NCI-H748 treated with DMSO at 0.1 percent for 48 hours (cell line): ENCODE measurements around the gene KLHL22.
"Not testable (repeated sequence)": the region's sequence is repeated elsewhere in the genome, so short reads cannot be mapped to it uniquely, and the experiment has no call there.

Source experiments
- DNase-seq: peaks from one replicate; lab custom pipeline; 2025; lab: John Stamatoyannopoulos, UW

KLHL22 gene

DNA sequence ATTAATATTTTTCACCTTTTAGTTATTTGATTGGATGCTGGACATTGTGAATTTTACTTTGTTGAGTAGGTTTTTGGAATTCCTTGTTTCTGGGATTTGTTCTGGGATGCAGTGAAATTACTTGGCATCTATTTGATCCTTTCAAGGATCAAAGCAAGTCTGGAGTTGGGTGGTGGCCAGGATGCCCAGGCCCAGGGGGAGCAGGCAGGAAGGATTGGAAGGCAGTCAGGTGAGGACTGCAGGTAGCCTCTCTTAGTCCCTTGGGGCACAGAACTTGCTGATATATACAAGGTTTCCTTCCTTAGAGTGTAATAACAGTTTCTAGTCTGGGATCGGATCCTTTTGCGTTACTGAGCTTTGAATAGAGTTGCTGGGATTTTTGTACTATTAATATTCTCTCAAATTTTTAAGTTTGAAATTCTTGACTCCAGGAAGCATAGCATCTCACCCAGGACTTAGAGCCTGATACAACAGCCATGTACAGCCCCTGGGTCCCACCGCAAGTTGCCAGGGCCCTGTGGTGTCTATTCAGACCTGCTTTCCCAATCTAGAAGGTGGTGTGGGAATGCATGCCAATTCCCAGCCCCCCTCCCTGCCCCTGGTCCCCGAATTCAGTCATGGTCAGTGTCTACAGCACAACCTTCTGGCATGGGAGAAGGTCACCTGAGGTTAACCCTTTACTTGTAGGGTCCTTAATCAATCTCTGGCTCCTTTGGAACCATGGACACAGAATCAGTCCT is 95.6 kb downstream of the KLHL22 start:
- no peak for DNase-seq

DNA sequence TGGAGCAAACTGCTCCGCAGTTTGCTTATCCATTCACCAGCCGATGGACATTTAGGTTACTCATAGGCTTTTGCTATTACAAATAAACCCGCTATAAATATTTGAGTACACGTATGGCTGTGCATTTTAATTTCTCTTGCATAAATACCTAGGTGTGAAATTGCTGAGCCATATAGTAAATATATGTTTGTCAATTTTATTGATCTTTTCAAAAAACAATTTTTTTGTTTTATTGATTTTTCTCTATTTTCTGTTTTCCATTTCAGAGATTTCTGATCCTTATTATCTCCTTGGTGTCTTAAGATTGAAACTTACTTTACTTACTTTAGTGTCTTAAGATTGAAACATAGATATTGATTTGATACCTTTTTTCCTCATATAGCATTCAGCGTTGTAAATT is 97.2 kb downstream of the KLHL22 start:
- DNase-seq = no peak

GRCh38 chr22:20397498-20397897 is 98.1 kb downstream of the KLHL22 start:
- no peak for DNase-seq

DNA sequence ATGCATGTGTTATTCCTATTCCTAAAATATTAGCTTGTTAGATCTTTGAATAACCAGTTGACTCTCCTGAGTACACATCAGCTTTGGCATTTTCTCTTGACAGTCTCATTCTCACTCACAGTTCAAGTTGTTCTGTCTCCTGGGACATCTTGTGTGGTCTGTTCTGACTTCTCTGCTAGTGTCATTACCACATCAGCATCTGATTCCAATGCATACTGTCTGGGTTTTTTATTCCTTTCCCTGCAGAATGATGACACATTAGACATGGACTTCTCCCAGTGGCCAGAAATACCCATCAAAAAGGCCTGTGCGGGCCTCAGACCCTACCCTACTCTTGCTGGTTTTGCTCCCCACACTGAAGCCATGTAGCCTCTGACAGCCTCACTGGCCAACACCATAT is 99.0 kb downstream of the KLHL22 start:
- DNase-seq = no peak

GRCh38 chr22:20395907-20396287 is 99.7 kb downstream of the KLHL22 start:
- DNase-seq = no peak

DNA sequence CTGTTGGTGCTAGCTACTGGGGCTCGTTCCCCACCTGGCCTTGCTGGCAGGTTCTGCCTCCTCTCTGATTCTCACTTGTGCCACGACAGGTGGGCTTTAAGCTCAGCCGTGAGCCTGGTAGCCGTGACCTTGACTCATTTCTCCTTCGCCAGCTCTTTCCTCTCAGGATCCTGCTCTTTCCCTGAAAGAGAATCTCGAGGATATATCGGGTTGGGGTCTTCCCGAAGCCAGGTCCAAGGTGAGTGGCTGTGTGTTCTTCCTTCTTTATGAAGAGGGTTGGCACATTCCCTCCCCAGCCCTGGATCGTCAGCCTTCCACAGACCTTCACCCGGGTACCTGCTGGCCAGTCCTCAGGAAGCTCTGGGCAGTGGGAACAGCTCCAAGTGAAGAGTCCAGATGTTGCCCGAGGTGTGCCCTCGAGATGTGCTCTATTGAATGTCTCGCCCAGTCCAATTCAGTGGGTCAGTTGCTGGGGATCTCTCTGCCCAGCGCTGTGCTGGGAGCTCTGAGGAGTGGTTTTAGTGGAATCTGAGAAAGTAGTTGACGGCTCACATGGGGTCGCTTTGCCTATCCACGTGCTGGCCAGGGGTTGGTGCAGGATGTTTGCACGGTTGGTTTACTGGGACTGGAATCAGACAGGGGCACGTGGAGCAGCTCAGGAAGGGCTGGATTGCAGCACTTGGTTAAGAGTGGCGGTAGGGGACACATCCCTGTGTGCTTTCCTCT is 100.3 kb downstream of the KLHL22 start:
- DNase-seq = no peak

DNA sequence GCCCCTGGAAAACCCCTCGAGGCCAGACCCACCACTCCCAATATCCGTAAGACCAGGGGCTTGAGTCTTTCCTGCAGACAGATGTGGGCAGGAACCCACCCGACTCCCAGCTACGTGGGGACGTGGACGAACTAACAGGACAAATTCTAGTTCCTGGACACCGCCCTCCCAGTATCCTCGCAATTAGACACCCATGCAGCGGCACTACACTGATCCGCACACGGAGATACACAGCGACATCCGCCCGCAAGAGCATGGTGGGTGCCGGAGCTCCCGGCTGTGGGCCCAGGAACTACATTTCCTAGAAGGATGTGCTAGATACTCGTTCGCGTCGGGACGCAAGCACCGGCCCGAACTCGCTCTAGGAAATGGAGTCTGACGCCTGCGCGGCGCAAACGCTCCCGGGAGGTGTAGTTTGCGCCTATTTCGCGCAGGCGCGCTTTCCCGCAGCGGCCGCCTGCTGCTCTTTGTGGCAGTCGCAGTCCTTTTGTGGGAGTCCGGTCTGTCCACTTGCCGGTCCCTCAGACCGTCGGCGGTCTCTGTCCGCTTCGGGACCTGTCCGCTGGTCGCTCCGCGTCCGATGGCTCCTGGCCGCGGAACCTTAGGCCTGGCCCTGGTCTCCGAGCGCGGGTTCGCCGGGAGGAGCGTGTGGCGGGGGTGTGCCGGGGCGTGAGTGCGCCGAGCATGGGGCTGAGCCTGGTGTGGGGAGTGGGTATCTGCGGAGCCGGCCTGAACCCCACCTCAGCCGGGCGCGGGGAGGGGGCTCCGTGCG is 101.7 kb downstream of the KLHL22 start, which contains the start of gene ZNF74:
ZNF74 (plus strand) TSS at position 447 of the 772 bp plus-strand sequence. CDS start 478 bp downstream, outside the sequence.
- peak; percentile 54 for DNase-seq

GRCh38 chr22:20392983-20393704 is 102.5 kb downstream of the KLHL22 start:
- DNase-seq = no peak

- not testable (repeated sequence) for DNase-seq
These were observed 103.2 kb downstream of the KLHL22 start for GRCh38 chr22:20392365-20392881.
